Putamen (tissue), 1 donor: Measurements from ENCODE around the gene NT5DC1.
"Not testable (repeated sequence)": the region's sequence is repeated elsewhere in the genome, so short reads cannot be mapped to it uniquely, and the experiment has no call there.

Source experiments
- DNase-seq: peaks from one replicate; pipeline ENCODE4 v3.0.0-alpha.2; 2016; ENCODE audit warnings: low spot score

Gene NT5DC1

GRCh38 chr6:116279232-116280160 lies 178.8 kb downstream of the NT5DC1 start, which contains the start of gene TSPYL1:
Gene TSPYL1 (minus strand): TSS chr6:116279930. CDS start chr6:116279830, 100 bp downstream.
- peak; percentile 97 for DNase-seq

- no peak for DNase-seq
These were observed 179.7 kb downstream of the NT5DC1 start for GRCh38 chr6:116280161-116280932.

- no peak for DNase-seq
These were observed 180.3 kb downstream of the NT5DC1 start for GRCh38 chr6:116280933-116281316.

- no peak for DNase-seq
These were observed 182.0 kb downstream of the NT5DC1 start for GRCh38 chr6:116282698-116283097.

- DNase-seq, result no peak
These were observed 182.5 kb downstream of the NT5DC1 start for GRCh38 chr6:116283191-116283590.

GRCh38 chr6:116284984-116285383 lies 184.3 kb downstream of the NT5DC1 start:
- not testable (repeated sequence) for DNase-seq

GRCh38 chr6:116286773-116287358 lies 186.2 kb downstream of the NT5DC1 start:
- DNase-seq, result no peak

GRCh38 chr6:116287689-116288282 lies 187.1 kb downstream of the NT5DC1 start:
- DNase-seq, result peak; percentile 47

- no peak for DNase-seq
These were observed 189.2 kb downstream of the NT5DC1 start for GRCh38 chr6:116289876-116290275.

GRCh38 chr6:116290799-116291198 lies 190.1 kb downstream of the NT5DC1 start:
- no peak for DNase-seq

- no peak for DNase-seq
These were observed 191.2 kb downstream of the NT5DC1 start for GRCh38 chr6:116291701-116292396.

GRCh38 chr6:116292553-116292952 lies 191.9 kb downstream of the NT5DC1 start:
- DNase-seq, result no peak

- no peak for DNase-seq
These were observed 197.6 kb downstream of the NT5DC1 start for GRCh38 chr6:116298273-116298672.

GRCh38 chr6:116298973-116299372 lies 198.3 kb downstream of the NT5DC1 start:
- DNase-seq, result no peak
